Ovary (tissue), 3 donors: Measurements from ENCODE around the gene PRKD3.

Experiments
- POLR2A ChIP-seq: fragments of 450-650 bp; IDR thresholded peaks from one replicate; pipeline ENCODE4 v1.6.1; 2017; ENCODE audit warnings: antibody characterized with exemption, mild to moderate bottlenecking, moderate library complexity
- TF ChIP-seq, protein P1 (sequence below), 3 donors: fragments of 450-650 bp in 2 of 3; fragments of 200-600 bp in 1 of 3; IDR thresholded peaks; one replicate each; pipeline versions ENCODE4 v1.5.1 to v1.8.0; 2016 to 2022; ENCODE audit warnings: antibody characterized with exemption in 3 of 3, mild to moderate bottlenecking in 1 of 3
- donor health status: DM: no; HTN: no; CAD: no.

DNA sequence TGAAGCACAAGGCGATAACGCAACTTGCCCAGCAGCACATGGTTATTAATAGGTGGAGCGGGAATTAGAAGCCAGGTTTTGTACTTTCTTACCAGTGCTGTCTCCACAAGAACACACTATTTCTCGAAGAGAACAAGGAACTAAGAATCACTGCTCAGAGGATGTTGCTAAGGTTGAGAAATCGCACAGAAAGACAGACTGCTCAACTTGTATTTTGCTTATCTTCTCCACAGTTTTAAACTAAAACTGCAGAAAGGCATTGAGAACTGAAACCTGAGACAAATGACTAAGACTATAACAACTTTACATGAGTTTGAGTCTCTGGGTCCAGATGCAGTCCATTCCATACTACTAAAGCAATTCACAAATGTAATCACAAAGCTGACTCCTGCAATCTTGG is 6.2 kb downstream of the PRKD3 start:
- TF ChIP-seq POLR2A: no peak
- TF ChIP-seq, protein P1, sequence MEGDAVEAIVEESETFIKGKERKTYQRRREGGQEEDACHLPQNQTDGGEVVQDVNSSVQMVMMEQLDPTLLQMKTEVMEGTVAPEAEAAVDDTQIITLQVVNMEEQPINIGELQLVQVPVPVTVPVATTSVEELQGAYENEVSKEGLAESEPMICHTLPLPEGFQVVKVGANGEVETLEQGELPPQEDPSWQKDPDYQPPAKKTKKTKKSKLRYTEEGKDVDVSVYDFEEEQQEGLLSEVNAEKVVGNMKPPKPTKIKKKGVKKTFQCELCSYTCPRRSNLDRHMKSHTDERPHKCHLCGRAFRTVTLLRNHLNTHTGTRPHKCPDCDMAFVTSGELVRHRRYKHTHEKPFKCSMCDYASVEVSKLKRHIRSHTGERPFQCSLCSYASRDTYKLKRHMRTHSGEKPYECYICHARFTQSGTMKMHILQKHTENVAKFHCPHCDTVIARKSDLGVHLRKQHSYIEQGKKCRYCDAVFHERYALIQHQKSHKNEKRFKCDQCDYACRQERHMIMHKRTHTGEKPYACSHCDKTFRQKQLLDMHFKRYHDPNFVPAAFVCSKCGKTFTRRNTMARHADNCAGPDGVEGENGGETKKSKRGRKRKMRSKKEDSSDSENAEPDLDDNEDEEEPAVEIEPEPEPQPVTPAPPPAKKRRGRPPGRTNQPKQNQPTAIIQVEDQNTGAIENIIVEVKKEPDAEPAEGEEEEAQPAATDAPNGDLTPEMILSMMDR (IDR thresholded peaks at IDR 0.05): no peak
